GM23338 (cell line): ENCODE measurements around the gene DCHS1.

Experiments used
- CTCF ChIP-seq, 2 experiments: fragments of 200-600 bp in 1 of 2; sonication (generic) in 1 of 2; conservative IDR thresholded peaks; 2 replicates each; pipeline versions ENCODE4 v1.5.1 to v1.6.1; 2016 to 2017; ENCODE audit warnings: antibody characterized with exemption in 2 of 2, low read depth in 2 of 2, mild to moderate bottlenecking in 2 of 2, moderate library complexity in 1 of 2
- EZH2 ChIP-seq: fragments of 200-600 bp; sonication (generic); IDR thresholded peaks from one replicate; pipeline ENCODE4 v1.8.0; 2017; ENCODE audit warnings: antibody characterized with exemption, mild to moderate bottlenecking, low read depth; ENCODE audit not compliant: unreplicated experiment
- EZH2phosphoT487 ChIP-seq: fragments of 200-600 bp; sonication (generic); IDR thresholded peaks from one replicate; pipeline ENCODE4 v1.8.1; 2018; ENCODE audit warnings: antibody characterized with exemption; ENCODE audit not compliant: unreplicated experiment
- NANOG ChIP-seq: IDR thresholded peaks from 2 replicates; pipeline ENCODE4 v1.6.1; 2016; ENCODE audit warnings: antibody characterized with exemption, borderline replicate concordance
- POLR2AphosphoS5 ChIP-seq: IDR thresholded peaks from 2 replicates; pipeline ENCODE4 v1.6.1; 2016; ENCODE audit warnings: antibody characterized with exemption, low read depth
- REST ChIP-seq: IDR thresholded peaks from one replicate; pipeline ENCODE4 v1.6.1; 2018; ENCODE audit warnings: antibody characterized with exemption; ENCODE audit not compliant: unreplicated experiment
- ZNF114 ChIP-seq: fragments of 250-450 bp; sonication (Bioruptor Pico); IDR thresholded peaks from 2 replicates; pipeline ENCODE4 v1.5.0; 2020; ENCODE audit warnings: mild to moderate bottlenecking, moderate library complexity

- TF ChIP-seq CTCF (conservative IDR thresholded peaks at IDR 0.05; ENCODE audit: low read depth in 2 of 2) (no peak), EZH2phosphoT487 (no peak), REST (no peak), EZH2 (no peak), POLR2AphosphoS5 (no peak), NANOG (no peak), ZNF114 (CRISPR knock-in tag) (no peak)
Measured at GRCh38 chr11:6623391-6624363, 31.9 kb downstream of the DCHS1 start.
